HL-60 (cell line): ENCODE results near the gene CWC15.

Source experiments
- DNase-seq, 2 experiments: peaks; one replicate each; pipeline ENCODE4 v3.0.0-alpha.2; 2010 to 2020; ENCODE audit warnings: low read depth in 1 of 2, low spot score in 1 of 2
- H3K27ac ChIP-seq: fragments of 250-450 bp; sonication (Bioruptor Pico); replicated peaks from 2 replicates; pipeline ENCODE4 v1.5.1; 2020; ENCODE audit warnings: mild to moderate bottlenecking, moderate library complexity
- H3K27me3 ChIP-seq: fragments of 250-450 bp; sonication (Bioruptor Pico); 2 replicates; pipeline ENCODE4 v1.5.1; 2021; ENCODE audit warnings: mild to moderate bottlenecking, moderate library complexity; ENCODE audit not compliant: insufficient read depth, poor library complexity, severe bottlenecking
- H3K4me3 ChIP-seq: replicated peaks from 2 replicates; pipeline ENCODE4 v1.5.1; 2011; ENCODE audit warnings: mild to moderate bottlenecking, control low read depth, low read length; ENCODE audit not compliant: insufficient read depth
- GABPA ChIP-seq: IDR thresholded peaks from 2 replicates; pipeline ENCODE4 v1.6.1; 2012; ENCODE audit warnings: low read depth
- POLR2AphosphoS5 ChIP-seq: IDR thresholded peaks from 2 replicates; pipeline ENCODE4 v1.6.1; 2012; ENCODE audit warnings: low read depth
- SPI1 ChIP-seq: IDR thresholded peaks from 2 replicates; pipeline ENCODE4 v1.6.1; 2012; ENCODE audit warnings: low read depth, mild to moderate bottlenecking, borderline replicate concordance
- TF ChIP-seq, protein P1 (sequence below): IDR thresholded peaks from 2 replicates; pipeline ENCODE4 v1.6.1; 2012; ENCODE audit warnings: low read depth; ENCODE audit not compliant: insufficient replicate concordance
- TF ChIP-seq, protein P2 (sequence below): IDR thresholded peaks from one replicate; pipeline ENCODE4 v1.5.1; 2011; ENCODE audit warnings: low read length, control low read depth, inconsistent platforms; ENCODE audit not compliant: insufficient read depth

The CWC15 gene

DNA sequence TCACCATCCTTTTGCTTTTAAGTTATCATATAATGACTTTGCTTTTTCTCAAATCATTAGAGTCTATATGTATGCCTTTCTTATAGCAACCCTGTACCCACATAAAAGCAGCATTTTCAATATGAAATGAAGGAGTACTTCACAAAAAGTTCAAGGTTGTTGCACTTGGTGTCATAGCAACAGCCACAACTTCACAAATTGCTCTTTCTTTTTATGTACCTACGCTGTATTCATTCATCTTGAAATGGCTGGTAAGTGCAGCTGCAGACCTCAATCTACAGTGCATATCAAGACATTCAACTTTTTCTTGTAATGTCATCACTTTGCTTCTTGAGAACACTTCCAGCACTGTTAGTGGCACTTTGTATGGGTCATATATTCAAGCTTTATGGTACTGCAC is 18.6 kb downstream of the CWC15 start:
- H3K4me3 ChIP-seq, result no peak overlapping the region
- no peaks in the 10 kb centered on the region for H3K27me3 ChIP-seq
- TF ChIP-seq, protein P1, sequence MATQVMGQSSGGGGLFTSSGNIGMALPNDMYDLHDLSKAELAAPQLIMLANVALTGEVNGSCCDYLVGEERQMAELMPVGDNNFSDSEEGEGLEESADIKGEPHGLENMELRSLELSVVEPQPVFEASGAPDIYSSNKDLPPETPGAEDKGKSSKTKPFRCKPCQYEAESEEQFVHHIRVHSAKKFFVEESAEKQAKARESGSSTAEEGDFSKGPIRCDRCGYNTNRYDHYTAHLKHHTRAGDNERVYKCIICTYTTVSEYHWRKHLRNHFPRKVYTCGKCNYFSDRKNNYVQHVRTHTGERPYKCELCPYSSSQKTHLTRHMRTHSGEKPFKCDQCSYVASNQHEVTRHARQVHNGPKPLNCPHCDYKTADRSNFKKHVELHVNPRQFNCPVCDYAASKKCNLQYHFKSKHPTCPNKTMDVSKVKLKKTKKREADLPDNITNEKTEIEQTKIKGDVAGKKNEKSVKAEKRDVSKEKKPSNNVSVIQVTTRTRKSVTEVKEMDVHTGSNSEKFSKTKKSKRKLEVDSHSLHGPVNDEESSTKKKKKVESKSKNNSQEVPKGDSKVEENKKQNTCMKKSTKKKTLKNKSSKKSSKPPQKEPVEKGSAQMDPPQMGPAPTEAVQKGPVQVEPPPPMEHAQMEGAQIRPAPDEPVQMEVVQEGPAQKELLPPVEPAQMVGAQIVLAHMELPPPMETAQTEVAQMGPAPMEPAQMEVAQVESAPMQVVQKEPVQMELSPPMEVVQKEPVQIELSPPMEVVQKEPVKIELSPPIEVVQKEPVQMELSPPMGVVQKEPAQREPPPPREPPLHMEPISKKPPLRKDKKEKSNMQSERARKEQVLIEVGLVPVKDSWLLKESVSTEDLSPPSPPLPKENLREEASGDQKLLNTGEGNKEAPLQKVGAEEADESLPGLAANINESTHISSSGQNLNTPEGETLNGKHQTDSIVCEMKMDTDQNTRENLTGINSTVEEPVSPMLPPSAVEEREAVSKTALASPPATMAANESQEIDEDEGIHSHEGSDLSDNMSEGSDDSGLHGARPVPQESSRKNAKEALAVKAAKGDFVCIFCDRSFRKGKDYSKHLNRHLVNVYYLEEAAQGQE, result no peak
- TF ChIP-seq, protein P2, sequence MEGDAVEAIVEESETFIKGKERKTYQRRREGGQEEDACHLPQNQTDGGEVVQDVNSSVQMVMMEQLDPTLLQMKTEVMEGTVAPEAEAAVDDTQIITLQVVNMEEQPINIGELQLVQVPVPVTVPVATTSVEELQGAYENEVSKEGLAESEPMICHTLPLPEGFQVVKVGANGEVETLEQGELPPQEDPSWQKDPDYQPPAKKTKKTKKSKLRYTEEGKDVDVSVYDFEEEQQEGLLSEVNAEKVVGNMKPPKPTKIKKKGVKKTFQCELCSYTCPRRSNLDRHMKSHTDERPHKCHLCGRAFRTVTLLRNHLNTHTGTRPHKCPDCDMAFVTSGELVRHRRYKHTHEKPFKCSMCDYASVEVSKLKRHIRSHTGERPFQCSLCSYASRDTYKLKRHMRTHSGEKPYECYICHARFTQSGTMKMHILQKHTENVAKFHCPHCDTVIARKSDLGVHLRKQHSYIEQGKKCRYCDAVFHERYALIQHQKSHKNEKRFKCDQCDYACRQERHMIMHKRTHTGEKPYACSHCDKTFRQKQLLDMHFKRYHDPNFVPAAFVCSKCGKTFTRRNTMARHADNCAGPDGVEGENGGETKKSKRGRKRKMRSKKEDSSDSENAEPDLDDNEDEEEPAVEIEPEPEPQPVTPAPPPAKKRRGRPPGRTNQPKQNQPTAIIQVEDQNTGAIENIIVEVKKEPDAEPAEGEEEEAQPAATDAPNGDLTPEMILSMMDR, result no peak
- no peak for TF ChIP-seq GABPA
- TF ChIP-seq SPI1, result no peak
- TF ChIP-seq POLR2AphosphoS5, result no peak
- DNase-seq, result no peak
- H3K27ac ChIP-seq, result no peak overlapping the region

DNA sequence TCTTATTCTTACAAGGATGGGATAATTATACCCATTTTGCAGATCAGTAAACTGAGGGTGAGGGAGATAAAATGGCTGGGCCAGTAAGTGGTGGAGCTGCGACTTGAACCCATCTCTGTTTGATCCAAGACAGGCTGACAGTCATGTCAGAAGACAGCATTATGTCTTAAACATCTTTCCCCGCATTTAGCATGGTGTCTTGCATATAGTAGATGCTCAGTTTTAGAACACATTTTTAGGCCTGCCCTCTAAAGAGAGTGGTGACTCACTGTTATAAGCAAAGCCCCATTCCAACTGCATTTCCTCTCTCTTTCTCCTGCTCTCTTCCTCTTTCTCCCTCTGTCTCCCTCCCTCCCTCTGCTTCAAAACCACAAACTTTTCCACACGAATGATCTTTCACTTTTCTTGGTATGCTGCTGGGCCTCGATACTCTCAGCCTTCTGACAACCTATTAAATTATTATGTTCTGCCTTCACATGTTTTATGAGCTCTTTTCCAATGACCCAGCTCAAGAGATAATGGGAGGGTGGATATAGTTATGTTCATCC is 25.2 kb downstream of the CWC15 start:
- TF ChIP-seq GABPA (no peak), SPI1 (peak; percentile 79)
- H3K27ac ChIP-seq, result no peak overlapping the region
- no peaks in the 10 kb centered on the region for H3K27me3 ChIP-seq
- no peak overlapping the region for H3K4me3 ChIP-seq
- no peak for DNase-seq

DNA sequence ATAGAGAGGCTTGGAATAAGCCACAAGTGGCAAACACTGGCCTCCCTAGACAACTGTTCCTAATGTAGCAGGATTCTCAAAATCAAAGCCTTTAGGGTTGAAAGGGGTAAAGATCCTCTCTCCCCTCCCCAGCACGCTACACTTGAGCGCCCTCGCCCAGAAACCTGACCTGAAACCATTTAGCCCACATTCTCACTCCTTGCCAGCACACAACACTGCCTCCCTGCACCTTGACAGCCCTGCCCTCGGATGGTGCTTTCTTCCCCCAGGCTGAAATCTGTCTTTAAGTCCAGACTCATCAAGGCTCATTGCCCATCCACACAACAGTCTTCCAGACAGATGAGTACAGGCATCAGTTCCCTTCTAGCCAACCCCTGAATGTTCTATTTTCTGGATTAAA is 26.5 kb downstream of the CWC15 start:
- TF ChIP-seq SPI1, result no peak
- TF ChIP-seq, protein P1, result no peak
- no peak for TF ChIP-seq GABPA
- TF ChIP-seq POLR2AphosphoS5, result no peak
- TF ChIP-seq, protein P2, result no peak
- DNase-seq, result no peak
- no peaks in the 10 kb centered on the region for H3K27me3 ChIP-seq
- H3K4me3 ChIP-seq, result no peak overlapping the region
- H3K27ac ChIP-seq, result no peak overlapping the region

DNA sequence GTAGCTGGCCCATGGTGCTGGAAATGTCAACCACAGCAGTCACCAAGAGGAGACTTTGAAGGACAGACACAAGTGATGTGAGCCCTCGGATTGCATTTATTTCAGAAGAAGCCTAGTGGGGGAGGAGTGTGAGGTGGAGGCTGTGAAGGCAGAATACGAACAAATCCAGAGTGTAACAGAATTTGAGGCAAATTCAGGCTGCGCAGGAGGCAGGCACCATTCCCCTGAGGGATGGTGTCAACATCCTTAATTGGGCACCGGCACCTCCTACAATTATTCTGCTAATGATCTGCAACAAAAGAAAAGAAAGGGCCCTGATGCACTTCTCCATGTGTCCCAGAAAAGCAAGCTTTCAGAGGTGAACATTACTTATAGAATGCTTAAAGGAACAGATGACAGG is 32.2 kb downstream of the CWC15 start:
- no peak overlapping the region for H3K27ac ChIP-seq
- H3K27me3 ChIP-seq, result peaks cover 4% of the 10 kb centered on the region
- H3K4me3 ChIP-seq, result no peak overlapping the region
- TF ChIP-seq GABPA (no peak), SPI1 (no peak), POLR2AphosphoS5 (no peak)
- TF ChIP-seq, protein P2, result no peak
- TF ChIP-seq, protein P1, result no peak
- DNase-seq, result no peak
